ENCODE measurements around the gene CYP19A1. TPM values are rescaled to one million over a fixed set of nuclear protein-coding genes. Genes with fewer than 3 reads are reported as not detected.
"Not testable (repeated sequence)": the region's sequence is repeated elsewhere in the genome, so short reads cannot be mapped to it uniquely, and the experiment has no call there.

CYP19A1 gene
- total and polyA plus RNA-seq, 4 donors = 0.03 to 124 (median 0.50) TPM; not detected in 1

- TF ChIP-seq REST (IDR thresholded peaks at IDR 0.05) (no peak), HNF4G (IDR thresholded peaks at IDR 0.05) (no peak), NR2F2 (IDR thresholded peaks at IDR 0.05) (no peak)
These were observed 74.7 kb downstream of the CYP19A1 start (continued) for GRCh38 chr15:51263726-51264125.

GRCh38 chr15:51263116-51263515, 75.3 kb downstream of the CYP19A1 start:
- peaks cover 0 to 18% (median 3%) of the 10 kb centered on the region in 4 donors for H3K27me3 ChIP-seq (ENCODE audit: control insufficient read depth in 4 of 4, insufficient read depth in 4 of 4, low read length in 3 of 4)
- H3K9me3 ChIP-seq (ENCODE audit: control insufficient read depth in 4 of 4, low read length in 3 of 4) = no peaks in the 10 kb centered on the region
- 82% methylated on average over 3 of the region's 3 CpGs for WGBS
- no peaks in the 10 kb centered on the region for H3K36me3 ChIP-seq (ENCODE audit: control insufficient read depth in 4 of 4, insufficient read depth in 3 of 4, low read depth in 1 of 4, low read length in 3 of 4)
- DNase-seq (ENCODE audit: low spot score) = no peak
- H3K4me1 ChIP-seq (ENCODE audit: control insufficient read depth in 4 of 4, insufficient read depth in 4 of 4, low read length in 3 of 4) = peaks cover 3 to 14% (median 10%) of the 10 kb centered on the region in 4 donors
- no peak overlapping the region for H3K9ac ChIP-seq (ENCODE audit: low read depth in 1 of 2, low read length in 2 of 2)
- H3K4me3 ChIP-seq (ENCODE audit: low read depth in 1 of 3, low read length in 3 of 3) = no peak overlapping the region
- H3K27ac ChIP-seq (ENCODE audit: low read depth in 1 of 2, low read length in 2 of 2) = no peak overlapping the region
- TF ChIP-seq FOXA2 (IDR thresholded peaks at IDR 0.05) = no peak
- no peak for TF ChIP-seq TAF1 (conservative IDR thresholded peaks at IDR 0.05)
- no peak for TF ChIP-seq ZBTB33 (IDR thresholded peaks at IDR 0.05)

- H3K27ac ChIP-seq (ENCODE audit: low read depth in 1 of 2, low read length in 2 of 2) = no peak overlapping the region
- WGBS = 57% methylated on average over 2 of the region's 2 CpGs
- no peak for DNase-seq (ENCODE audit: low spot score)
- peaks cover 0 to 18% (median 1%) of the 10 kb centered on the region in 4 donors for H3K27me3 ChIP-seq (ENCODE audit: control insufficient read depth in 4 of 4, insufficient read depth in 4 of 4, low read length in 3 of 4)
- H3K9me3 ChIP-seq (ENCODE audit: control insufficient read depth in 4 of 4, low read length in 3 of 4) = no peaks in the 10 kb centered on the region
- TF ChIP-seq YY1 (IDR thresholded peaks at IDR 0.05) = no peak
- no peak for TF ChIP-seq FOXA2 (IDR thresholded peaks at IDR 0.05)
- no peak for TF ChIP-seq TAF1 (conservative IDR thresholded peaks at IDR 0.05)
- no peak for TF ChIP-seq MAX (IDR thresholded peaks at IDR 0.05)
- no peak for TF ChIP-seq EGR1 (IDR thresholded peaks at IDR 0.05; ENCODE audit: low read depth in 2 of 2)
- no peak for TF ChIP-seq FOXA1 (IDR thresholded peaks at IDR 0.05)
- TF ChIP-seq CTCF (IDR thresholded peaks at IDR 0.05; ENCODE audit: low read depth, low read length, missing input control) = no peak
- no peak for TF ChIP-seq REST (IDR thresholded peaks at IDR 0.05)
- no peak for TF ChIP-seq NR2F2 (IDR thresholded peaks at IDR 0.05)
- no peak for TF ChIP-seq RAD21 (IDR thresholded peaks at IDR 0.05)
- TF ChIP-seq HNF4G (IDR thresholded peaks at IDR 0.05) = no peak
- no peak overlapping the region for H3K9ac ChIP-seq (ENCODE audit: low read depth in 1 of 2, low read length in 2 of 2)
- H3K4me1 ChIP-seq (ENCODE audit: control insufficient read depth in 4 of 4, insufficient read depth in 4 of 4, low read length in 3 of 4) = peaks cover 0 to 9% (median 6%) of the 10 kb centered on the region in 4 donors
- H3K4me3 ChIP-seq (ENCODE audit: low read depth in 1 of 3, low read length in 3 of 3) = no peak overlapping the region
- H3K36me3 ChIP-seq (ENCODE audit: control insufficient read depth in 4 of 4, insufficient read depth in 3 of 4, low read depth in 1 of 4, low read length in 3 of 4) = no peaks in the 10 kb centered on the region
These were observed 75.9 kb downstream of the CYP19A1 start for GRCh38 chr15:51262463-51262862.

- not testable (repeated sequence) for H3K27ac ChIP-seq (ENCODE audit: low read depth in 1 of 2, low read length in 2 of 2); DNase-seq (ENCODE audit: low spot score); H3K36me3 ChIP-seq (ENCODE audit: control insufficient read depth in 4 of 4, insufficient read depth in 3 of 4, low read depth in 1 of 4, low read length in 3 of 4); H3K9ac ChIP-seq (ENCODE audit: low read depth in 1 of 2, low read length in 2 of 2); H3K4me1 ChIP-seq (ENCODE audit: control insufficient read depth in 4 of 4, insufficient read depth in 4 of 4, low read length in 3 of 4); H3K4me3 ChIP-seq (ENCODE audit: low read depth in 1 of 3, low read length in 3 of 3); H3K9me3 ChIP-seq (ENCODE audit: control insufficient read depth in 4 of 4, low read length in 3 of 4)
- 89% methylated on average over 7 of the region's 7 CpGs for WGBS
- peaks cover 0 to 18% (median 0%) of the 10 kb centered on the region in 4 donors for H3K27me3 ChIP-seq (ENCODE audit: control insufficient read depth in 4 of 4, insufficient read depth in 4 of 4, low read length in 3 of 4)
These were observed 77.3 kb downstream of the CYP19A1 start for GRCh38 chr15:51261113-51261512.
